ENCODE data around the gene LETM1. TPM values are rescaled to one million over a fixed set of nuclear protein-coding genes. Genes with fewer than 3 reads are reported as not detected.

LETM1 gene
- total RNA-seq, 1 donor from 2014 or later = 109 TPM

DNA sequence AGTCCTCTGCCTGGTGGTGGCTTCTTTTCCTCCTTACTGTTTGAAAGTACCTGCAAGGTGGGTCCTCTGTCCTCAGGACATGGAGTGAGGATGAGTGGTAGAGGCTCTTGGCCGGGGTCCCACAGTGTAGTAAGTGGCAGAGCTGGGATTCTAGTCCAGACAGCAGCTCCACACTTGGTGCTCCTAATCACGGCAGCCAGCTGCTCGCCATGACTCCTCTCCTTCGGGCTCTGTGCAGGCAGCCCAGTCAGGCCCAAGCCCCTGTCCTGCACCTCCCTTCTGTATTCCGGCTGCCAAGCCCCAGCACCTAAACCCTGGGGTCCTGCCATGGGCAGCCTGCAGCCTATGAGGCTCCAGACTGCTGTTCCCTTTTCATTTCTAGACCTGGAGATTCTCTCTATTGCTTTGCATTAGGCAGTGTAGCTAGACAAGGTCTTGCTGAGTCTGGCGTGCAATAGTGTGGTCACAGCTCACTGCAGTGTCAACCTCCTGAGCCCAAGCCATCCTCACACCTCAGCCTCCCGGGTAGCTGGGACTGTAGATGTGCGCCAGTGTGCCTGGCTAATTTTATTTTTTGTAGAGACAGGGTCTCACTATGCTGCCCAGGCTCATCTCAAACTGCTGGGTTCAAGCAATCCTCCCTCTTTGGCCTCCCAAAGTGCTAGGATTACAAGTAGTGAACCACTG lies 40.2 kb upstream of the LETM1 start:
- FAIRE-seq (no peak), DNase-seq (ENCODE audit: low read depth) (no peak)
- Histone ChIP-seq H3K4me3 (ENCODE audit: low read depth, low read length) (no peak overlapping the region), H3K27me3 (ENCODE audit: control insufficient read depth, insufficient read depth, low read length) (no peaks in the 10 kb centered on the region), H3K36me3 (ENCODE audit: control insufficient read depth, insufficient read depth, low read length) (peaks cover under 1% of the 10 kb centered on the region)
- no peak for TF ChIP-seq CTCF (IDR thresholded peaks at IDR 0.05; ENCODE audit: insufficient read depth, low read length, severe bottlenecking)

GRCh38 chr4:1890979-1891570 lies 35.1 kb upstream of the LETM1 start:
- TF ChIP-seq CTCF (IDR thresholded peaks at IDR 0.05; ENCODE audit: insufficient read depth, low read length, severe bottlenecking) = no peak
- DNase-seq (ENCODE audit: low read depth) (no peak), FAIRE-seq (no peak)
- no peak overlapping the region for H3K4me3 ChIP-seq (ENCODE audit: low read depth, low read length)
- H3K36me3 ChIP-seq (ENCODE audit: control insufficient read depth, insufficient read depth, low read length) = no peaks in the 10 kb centered on the region
- H3K27me3 ChIP-seq (ENCODE audit: control insufficient read depth, insufficient read depth, low read length) = no peaks in the 10 kb centered on the region

- no peak overlapping the region for H3K4me3 ChIP-seq (ENCODE audit: low read depth, low read length)
- DNase-seq (ENCODE audit: low read depth) (no peak), FAIRE-seq (no peak)
- H3K27me3 ChIP-seq (ENCODE audit: control insufficient read depth, insufficient read depth, low read length) = no peaks in the 10 kb centered on the region
- no peaks in the 10 kb centered on the region for H3K36me3 ChIP-seq (ENCODE audit: control insufficient read depth, insufficient read depth, low read length)
- no peak for TF ChIP-seq CTCF (IDR thresholded peaks at IDR 0.05; ENCODE audit: insufficient read depth, low read length, severe bottlenecking)
These were observed 31.1 kb upstream of the LETM1 start for GRCh38 chr4:1887052-1887451.

- no peak for DNase-seq (ENCODE audit: low read depth)
- H3K36me3 ChIP-seq (ENCODE audit: control insufficient read depth, insufficient read depth, low read length) = no peaks in the 10 kb centered on the region
- no peak for FAIRE-seq
- H3K27me3 ChIP-seq (ENCODE audit: control insufficient read depth, insufficient read depth, low read length) = no peaks in the 10 kb centered on the region
- no peak for TF ChIP-seq CTCF (IDR thresholded peaks at IDR 0.05; ENCODE audit: insufficient read depth, low read length, severe bottlenecking)
- no peak overlapping the region for H3K4me3 ChIP-seq (ENCODE audit: low read depth, low read length)
These were observed 29.5 kb upstream of the LETM1 start for GRCh38 chr4:1885414-1885813.

GRCh38 chr4:1883583-1883982 lies 27.6 kb upstream of the LETM1 start:
- Histone ChIP-seq H3K4me3 (ENCODE audit: low read depth, low read length) (no peak overlapping the region), H3K27me3 (ENCODE audit: control insufficient read depth, insufficient read depth, low read length) (no peaks in the 10 kb centered on the region), H3K36me3 (ENCODE audit: control insufficient read depth, insufficient read depth, low read length) (no peaks in the 10 kb centered on the region)
- FAIRE-seq (no peak), DNase-seq (ENCODE audit: low read depth) (no peak)
- TF ChIP-seq CTCF (IDR thresholded peaks at IDR 0.05; ENCODE audit: insufficient read depth, low read length, severe bottlenecking) = no peak
